GF-D8 (cell line): ENCODE measurements around the gene PEX5L.

Experiments
- DNase-seq: peaks from one replicate; lab custom pipeline; 2025; lab: John Stamatoyannopoulos, UW

PEX5L gene

DNA sequence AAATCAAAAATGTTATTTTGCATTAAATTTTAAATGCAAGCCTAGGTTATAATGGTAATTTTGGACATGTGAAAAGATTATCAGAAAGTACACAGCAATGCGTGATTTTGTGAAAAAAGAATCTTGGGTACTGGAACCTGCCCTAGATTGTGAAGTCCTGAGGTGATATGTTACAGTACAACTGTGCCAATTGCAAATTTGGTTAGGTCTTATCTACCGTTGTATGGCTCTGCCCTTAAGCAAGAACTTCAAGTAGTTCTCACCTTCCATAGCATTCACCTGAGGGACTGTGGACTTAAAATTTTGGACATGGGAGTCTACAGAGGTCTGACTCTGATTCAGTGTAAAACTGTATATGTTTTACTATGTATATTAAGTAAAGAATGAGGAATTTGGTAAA lies 140.2 kb downstream of the PEX5L start:
- DNase-seq, result no peak

DNA sequence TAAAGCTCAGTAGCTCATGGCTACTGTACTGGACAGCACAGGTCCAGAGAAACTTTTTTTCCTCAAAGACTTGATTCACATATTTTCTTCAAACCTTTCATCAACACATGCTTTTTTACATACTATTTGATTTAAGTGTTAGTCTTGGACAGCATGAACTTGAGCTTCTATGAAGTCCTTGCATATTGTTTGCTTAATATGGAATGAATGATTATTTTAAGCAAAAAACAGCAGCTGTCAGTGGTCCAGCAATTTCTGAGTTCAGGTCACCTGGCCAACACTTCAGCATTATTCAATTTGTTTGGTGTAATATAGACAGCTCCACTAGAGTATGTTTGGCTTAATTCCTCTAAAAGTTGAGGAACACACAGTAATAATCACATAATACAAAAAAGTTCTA lies 141.4 kb downstream of the PEX5L start:
- no peak for DNase-seq

DNA sequence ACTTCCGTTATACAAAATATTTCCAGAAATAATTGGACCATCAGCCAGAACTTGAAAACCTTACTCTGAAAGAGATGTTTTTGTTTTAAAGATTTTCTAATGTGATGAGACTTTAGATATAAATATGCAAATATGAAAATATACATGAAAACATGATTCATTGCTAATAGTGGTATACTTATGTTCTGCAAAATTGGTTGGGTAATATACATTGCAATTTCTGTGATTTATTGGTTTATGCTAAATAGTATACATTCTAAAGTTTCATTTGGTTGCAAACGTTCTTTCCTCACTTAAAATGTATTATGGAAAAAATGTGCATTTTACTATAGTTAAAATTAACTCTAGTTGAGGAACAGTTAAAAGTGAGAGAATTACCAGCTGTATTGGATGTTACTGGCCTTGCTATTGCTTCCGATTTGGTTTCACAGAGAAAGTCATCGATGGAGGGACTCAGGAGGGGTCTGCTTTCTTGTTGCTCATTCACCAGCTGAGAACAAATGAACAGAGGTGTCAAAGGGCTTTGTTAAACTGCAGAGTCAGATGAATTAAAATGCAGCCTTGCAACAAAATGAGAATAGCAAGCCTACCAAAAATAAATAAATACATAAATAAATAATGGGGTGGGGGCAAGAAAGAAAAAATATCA lies 149.3 kb downstream of the PEX5L start:
- DNase-seq, result no peak

DNA sequence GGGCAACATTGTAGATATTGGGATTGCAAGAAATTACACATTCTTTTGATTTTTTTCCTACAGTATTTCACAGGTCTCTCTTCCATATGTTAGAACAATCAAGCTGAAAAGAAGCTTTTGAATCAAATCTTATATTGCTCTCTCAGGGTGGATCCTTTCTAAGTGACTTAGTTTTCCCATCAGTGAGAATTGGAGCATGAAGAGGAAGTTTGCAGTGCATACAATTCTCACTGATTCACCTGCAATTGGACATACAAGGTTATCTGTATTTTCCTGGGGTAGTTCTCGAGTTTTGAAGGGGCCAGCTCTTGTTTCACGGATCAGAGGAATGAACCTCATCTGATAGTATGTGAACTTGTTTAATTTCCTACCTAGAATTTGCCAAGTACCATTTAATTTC lies 150.8 kb downstream of the PEX5L start:
- no peak for DNase-seq

DNA sequence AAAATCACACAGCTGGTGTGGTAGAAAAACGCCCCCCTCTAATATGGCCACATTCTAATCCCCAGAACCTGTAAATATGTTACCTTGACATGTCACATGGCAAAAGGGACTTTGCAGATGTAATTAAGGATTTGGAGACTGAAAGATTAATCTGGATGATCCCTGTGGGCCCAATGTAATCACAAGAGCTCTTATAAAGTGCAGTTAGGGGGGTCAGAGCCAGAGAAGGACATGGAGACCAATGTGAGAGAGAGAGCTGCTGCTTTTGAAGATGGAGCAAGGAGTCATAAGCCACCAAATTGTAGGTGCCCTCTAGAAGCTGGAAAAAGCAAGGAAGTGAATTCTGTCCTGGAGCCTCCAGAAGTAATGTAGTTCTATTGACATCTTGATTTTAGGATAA lies 152.6 kb downstream of the PEX5L start:
- no peak for DNase-seq

DNA sequence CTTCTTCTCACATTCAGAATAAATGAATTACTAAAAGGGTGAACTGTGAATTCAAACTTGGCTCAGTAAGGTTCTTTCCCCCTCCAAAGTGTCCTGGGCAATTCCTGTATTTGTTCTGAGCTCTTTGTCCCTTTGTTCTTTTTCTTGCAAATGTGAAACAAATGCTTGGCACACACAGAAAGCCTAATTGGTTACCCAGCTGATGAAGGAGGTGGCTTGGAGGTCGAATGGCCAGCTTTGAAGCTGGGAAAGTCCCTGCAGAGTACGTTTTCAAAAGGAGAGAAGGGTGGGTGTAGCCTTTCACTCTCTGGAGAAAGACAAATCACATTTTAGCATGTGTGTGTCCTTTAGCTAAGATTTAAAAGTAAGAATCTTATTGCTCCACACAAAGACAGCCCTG lies 154.4 kb downstream of the PEX5L start:
- no peak for DNase-seq

DNA sequence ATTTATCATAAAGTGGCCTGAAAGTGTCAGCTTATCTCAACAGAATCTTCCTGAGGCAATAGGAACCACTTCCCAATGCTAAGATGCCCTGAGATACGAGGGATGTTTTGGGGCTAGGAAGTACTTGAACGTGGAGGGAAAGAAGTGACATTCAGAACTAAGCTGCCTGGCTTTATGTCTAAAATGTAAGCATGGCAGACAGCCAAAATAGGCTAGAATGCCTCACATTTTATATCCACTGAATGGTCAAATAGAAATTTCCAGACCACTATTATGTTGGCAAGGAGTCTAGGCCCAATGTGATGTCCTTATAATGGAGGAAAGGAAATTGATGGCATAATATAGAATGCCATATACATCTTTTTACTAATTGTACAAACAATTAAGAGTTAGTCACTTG lies 154.9 kb downstream of the PEX5L start:
- DNase-seq, result no peak

DNA sequence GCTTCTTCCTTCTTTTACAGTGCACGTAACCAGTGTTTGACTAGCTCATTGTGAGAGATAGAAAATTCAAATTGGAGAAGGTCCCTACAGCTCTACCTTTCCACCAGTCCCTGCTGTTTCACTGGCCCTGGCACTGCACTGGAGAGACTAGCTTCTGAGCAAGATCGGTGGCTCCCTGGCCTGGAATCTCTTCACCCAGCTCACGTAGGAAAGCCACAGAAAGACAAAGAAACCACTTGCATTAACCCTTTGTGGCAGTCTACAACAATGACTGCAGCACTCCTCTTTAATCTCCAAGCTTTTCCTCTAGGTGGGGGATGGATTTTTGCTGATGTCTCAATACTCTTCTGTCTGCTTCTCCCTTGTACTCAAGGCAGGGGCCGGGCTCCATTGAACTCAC lies 155.9 kb downstream of the PEX5L start:
- no peak for DNase-seq

DNA sequence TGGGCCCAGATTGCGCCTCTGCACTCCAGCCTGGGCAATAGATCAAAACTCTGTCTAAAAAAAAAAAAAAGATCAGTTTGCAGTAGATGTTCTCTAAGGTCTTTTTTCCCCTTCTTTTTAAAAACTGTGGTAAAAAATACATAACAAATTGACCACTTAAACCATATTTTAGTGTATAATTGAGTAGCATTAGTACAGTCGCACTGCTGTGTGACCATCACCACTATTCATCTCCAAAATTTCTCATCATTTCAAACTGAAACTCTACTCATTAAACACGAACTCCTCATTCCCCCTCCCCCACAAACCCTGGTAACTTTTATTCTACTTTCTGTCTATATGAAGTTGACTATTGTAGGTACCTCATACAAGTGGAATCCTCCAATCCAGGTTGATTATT lies 160.3 kb downstream of the PEX5L start:
- DNase-seq, result no peak

DNA sequence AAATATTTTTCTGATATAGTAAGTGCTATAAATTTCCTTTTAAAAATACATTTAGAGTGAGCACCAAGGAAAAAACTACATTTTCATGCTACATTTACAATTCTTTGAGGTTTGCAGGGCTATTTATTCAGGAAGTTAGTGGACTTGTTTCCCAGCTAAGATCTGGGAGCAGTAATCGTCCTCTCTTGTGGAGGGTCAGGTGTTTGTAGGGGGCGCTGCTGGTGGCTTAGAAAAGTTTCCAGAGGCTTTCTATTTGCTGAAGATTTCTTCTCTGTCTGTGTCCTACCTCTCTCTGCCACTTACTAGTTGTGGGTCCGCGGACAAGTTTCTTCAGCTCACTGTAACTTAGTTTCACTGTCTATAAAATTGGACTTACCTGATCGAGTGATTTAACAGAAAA lies 163.9 kb downstream of the PEX5L start:
- no peak for DNase-seq

DNA sequence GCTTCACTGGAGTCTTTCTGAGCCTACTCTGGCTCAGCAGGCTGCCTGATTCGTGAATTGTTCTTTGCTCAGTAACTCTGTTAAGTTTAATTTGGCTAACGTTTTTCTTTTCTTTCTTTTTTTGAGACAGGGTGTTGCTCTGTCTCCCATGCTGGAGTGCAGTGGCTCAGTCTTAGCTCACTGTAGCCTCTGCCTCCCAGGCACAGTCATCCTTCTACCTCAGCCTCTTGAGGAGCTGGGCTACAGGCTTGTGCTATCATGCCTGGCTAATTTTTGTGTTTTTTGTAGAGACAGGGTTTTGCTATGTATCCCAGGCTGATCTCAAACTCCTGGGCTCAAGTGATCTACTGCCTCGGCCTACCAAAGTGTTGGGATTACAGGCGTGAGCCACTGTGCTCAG lies 165.0 kb downstream of the PEX5L start:
- DNase-seq, result no peak

DNA sequence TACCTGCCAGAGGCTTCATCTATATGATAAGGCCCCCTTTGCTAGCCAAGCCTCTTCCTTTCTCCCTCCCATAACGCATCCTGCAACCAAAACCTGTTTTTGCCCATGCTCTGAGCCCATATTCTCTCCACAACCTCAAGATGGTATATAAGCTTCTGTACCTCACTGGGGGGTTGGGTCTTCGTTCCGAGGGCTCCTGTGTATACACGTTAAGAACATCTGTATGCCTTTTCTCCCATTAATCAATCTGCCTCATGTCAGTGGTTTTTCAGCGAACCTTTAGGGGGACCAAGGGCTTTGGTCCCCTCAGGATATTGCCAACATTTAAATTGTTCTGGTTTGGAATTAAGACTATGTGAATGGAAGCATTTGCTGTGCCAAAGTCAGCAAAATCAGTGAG lies 168.0 kb downstream of the PEX5L start:
- no peak for DNase-seq

DNA sequence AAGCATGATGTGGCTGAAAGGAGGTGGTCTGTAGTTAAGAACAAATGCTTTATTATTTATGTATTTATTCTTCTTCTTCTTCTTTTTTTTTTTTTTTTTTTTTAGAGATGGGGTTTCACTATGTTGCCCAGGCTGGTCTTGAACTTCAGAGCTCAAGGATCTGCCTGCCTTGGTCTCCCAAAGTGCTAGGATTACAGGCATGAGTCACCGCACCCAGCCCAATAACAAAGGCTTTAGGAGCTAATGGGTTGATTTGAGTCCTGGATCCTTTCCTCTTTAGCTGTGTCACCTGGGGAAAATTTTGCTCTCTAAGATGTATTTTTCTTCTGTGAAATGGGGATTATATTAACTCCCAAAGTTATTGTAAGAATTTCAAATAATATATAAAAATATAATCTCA lies 168.8 kb downstream of the PEX5L start:
- no peak for DNase-seq

DNA sequence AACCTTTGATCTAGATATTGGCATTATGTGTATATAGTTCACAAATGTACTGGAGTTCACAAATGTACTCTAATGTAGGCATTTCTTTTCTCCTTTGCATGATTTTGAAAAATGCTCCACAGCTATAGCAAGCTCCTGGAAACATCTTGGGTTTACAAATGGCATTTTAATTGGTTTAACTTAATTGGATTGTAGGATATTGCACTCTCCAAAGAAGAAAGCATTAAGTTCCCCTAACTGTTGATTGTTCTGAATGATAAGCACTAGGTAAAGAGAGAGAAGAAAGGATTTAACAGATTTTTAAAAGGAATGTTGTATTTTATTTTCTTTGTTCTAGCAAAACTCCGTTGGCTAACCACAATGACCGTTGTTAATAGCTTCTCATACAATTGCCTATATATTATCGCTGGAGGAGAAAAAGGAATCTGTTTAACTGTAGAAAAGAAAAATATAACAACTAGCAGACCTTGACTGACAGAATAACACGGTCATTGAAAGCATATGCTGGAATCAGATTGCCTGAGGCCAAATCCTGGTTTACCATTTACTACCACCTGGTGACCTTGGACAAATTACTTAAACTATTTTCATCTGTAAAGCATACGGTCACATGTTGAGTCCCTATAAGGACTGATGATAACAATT lies 170.8 kb downstream of the PEX5L start:
- DNase-seq, result no peak

DNA sequence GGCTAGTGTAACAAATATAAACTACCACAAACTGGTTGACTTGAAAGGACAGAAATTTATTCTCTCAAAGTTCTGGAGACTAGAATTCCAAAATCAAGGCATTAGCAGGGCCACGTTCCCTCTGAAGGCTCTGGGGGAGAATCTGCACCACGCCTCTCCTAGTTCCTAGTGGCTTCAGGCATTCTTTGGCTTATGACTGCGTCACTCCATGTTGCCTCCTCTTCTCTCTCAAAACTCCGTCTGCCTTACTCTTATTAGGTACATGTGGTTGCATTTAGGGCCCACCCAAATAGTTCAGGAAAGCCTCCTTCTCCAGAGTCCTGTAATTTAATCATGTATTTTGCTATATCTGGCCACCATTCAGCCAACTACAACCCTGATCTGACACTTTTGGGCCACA lies 174.8 kb downstream of the PEX5L start:
- no peak for DNase-seq

DNA sequence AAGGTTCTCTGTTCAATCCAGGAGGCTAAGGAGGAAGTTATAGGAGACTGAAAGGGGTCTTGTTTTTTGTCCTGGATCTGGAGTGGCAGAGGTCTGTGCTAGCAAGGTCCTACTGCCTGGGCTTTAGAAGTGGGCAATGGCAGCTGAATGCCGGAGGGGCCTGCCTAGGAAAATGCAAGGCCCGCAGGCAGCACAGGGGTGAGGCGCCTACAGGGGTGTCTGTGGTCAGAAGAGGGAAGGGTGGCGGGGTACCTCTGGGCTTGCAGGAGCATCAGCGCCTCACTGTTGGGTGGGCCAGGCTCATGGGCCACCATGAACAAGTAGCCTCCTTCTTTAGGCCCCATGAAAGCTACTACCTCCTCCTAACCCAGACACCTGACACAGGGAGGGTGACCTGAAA lies 175.4 kb downstream of the PEX5L start:
- no peak for DNase-seq

DNA sequence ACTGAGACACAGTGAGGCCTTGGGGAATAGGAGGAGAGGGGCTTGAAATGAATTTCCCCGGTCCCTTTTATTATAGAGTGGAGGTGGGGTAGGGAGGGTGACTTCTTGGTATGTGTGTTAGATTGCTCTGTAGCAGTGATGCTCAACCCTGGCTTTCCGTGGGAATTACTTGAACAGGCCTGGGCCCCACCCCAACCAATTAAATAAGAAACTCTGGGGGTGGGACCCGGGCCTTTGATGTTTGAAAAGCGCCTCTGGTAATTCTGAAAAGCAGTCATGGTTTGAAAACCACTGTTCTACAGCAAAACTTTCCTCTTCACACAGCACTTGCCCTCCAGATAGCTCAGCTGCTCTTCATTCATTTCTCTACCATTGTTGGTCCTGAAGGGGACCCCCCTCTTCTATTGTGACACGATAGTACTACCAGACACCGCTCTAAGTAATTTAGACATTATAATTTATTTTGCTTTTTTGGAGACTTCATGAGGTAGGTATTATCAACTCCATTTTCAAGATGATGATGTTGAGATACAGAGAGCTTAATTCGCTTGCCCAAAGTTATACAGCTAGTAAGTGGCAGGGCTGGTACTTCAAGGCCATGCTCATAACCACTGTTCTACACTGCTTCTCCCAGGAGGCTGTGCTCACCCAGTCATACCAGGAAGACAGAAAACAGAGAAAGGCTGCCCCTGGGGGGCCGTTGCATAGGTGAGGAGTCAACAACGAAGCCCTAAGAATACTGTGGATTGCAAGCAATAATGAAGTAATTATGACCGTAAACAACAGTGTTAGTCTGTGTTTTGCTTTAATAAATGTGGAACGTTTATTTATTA lies 176.2 kb downstream of the PEX5L start:
- no peak for DNase-seq

DNA sequence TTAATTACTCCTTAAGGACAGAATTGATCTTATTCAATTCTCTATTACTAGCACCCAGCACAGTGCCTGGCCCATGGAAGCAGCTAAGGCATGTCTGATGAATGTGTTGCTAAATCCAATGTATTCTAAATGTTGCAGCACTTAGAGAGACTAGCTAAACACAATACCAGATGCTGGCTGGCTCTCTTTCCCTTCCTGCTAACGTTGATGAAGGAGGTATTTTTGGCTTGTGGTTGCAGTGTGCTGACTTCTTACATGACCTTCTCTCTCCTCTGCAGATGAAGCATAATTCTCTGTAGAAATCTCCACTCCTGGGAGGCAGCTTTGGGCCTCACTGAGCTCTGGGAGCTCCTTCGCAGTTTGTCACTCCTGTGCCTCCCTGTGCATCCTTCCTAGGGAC lies 183.6 kb downstream of the PEX5L start:
- DNase-seq, result no peak

DNA sequence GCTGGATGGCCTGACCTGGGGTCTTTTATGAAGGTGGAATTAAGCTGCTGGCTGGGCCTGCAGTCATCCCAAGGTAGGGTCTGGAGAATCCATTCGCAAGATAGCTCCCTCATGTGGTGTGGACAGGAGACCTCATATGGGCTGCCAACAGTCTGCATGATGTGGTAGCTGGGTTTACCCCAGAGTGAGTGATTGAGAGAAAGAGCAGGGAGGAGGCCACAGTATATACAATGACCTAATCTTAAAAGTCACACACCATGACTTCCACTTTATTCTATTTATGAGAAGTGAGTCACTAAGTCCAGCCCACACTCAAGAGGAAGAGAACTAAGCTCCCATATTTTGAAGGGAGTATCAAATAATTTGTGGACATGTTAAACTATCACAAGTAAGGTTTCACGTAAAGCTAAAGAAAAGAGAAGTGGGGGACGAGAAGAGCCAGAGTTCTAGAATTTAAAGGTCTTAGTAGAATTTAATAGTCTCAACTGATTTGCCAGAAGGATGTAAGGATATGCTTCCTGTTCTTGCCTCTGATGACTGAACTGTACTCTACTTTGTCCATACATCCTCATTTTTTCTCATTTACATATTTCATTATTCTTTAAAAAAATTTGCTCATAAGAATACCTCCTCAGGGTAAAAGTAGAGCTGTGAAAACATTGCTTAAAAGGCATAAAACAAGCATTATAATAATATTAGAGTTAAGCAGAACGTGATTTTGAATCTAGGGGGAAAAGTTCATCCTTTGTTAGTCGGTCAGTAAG lies 184.4 kb downstream of the PEX5L start:
- no peak for DNase-seq

DNA sequence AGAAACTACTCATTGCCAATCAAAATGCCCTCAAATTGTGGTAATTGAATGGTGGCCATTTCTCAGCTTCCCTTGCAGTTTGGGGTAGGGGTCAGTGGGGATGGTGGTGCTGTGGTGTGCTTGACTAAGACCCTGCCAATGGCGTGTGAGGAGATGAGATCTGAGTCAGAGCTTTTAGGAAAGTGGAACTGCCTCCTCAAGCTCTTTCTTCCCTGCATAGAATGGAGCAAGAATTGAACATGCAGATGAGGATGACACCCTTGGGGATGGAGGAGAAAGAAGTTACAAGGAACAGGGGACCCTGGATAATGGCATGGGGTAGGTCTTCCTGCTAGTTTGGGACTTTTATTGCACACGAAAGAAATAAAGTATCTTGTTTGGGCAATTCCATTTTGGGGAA lies 188.0 kb downstream of the PEX5L start:
- DNase-seq, result no peak

DNA sequence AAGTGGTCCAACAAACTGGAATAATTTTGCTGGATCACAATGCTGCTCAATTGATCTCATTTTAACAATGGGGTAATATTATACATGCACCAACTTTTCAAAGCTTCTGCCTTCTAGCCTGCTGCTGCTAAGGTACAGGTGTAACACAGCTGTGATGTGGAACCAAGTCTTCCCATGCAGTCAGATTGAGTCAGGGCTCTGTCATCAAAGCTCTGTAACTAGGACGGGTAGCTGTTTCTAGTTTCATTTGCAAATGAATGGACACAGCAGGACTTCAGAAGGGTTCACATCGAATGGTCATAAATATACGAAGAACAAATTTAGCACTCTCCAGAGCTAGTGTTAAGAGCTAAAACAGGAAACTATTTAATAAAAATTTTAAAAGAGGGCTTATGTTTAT lies 194.7 kb downstream of the PEX5L start:
- DNase-seq, result no peak

DNA sequence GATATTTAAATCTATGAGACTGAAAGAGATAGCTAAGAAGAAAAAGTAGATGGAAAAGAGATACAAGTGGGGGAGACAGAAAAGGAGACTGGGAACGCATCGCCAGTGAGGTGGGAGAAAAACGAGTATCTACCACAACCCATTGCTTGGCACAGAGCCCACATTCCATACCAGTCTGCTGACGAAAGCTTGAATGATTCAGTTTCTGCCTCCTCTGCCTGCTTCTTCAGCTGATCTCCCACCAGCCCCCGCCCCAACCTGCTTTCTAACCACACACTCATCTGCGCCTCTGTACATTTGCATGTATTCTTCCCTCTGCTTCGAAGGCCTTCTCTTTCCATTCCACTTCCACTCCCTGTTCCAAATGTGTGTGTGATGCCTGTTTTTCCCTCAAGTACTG lies 195.8 kb downstream of the PEX5L start:
- DNase-seq, result no peak

DNA sequence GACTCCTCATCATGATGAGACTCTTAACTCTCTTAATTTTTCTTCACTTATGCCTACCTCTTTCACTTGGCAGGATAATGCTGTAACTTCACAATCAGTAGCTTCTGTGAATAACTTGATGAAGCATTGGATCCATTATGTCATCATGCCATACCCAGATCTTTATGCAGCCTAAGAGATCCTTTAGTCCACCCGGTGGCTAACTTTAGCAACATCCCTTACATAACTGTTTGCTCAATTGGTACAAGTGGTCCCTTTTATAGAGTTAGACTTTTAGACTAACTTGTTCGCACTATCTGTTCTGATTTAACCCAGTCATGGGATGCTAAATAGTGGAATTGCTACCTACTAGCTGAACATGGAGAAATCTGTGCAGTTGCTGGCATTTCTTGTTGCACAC lies 199.4 kb downstream of the PEX5L start:
- no peak for DNase-seq
